SK-N-SH treated with all-trans-retinoic acid at 6 μM for 48 hours (cell line): ENCODE data around the gene BFSP2.

ENCODE experiments used
- ATAC-seq: fragments of 200-7000 bp; cut with Tn5 transposase; 3 replicates; pipeline ENCODE4 v1.9.1; 2020; ENCODE audit warnings: mild to moderate bottlenecking, moderate library complexity
- ARNTL ChIP-seq: fragments of 450-650 bp; formaldehyde crosslinking; IDR thresholded peaks from 2 replicates; pipeline ENCODE4 v1.5.0; 2020; ENCODE audit warnings: low read depth, mild to moderate bottlenecking, moderate library complexity, borderline replicate concordance
- BACH2 ChIP-seq: fragments of 250-450 bp; sonication (Bioruptor Pico); IDR thresholded peaks from 2 replicates; pipeline ENCODE4 v1.9.0; 2021; ENCODE audit warnings: mild to moderate bottlenecking, borderline replicate concordance
- CREB5 ChIP-seq: fragments of 250-450 bp; sonication (Bioruptor Pico); IDR thresholded peaks from 2 replicates; pipeline ENCODE4 v1.5.1; 2020; ENCODE audit warnings: low read depth, mild to moderate bottlenecking, moderate library complexity
- CSRNP3 ChIP-seq: fragments of 250-450 bp; sonication (Bioruptor Pico); IDR thresholded peaks from 2 replicates; pipeline ENCODE4 v1.5.1; 2021; ENCODE audit warnings: mild to moderate bottlenecking, moderate library complexity
- ESRRG ChIP-seq: fragments of 250-450 bp; sonication (Bioruptor Pico); IDR thresholded peaks from 2 replicates; pipeline ENCODE4 v1.6.1; 2021; ENCODE audit warnings: mild to moderate bottlenecking
- GLIS3 ChIP-seq: fragments of 250-450 bp; sonication (Bioruptor Pico); IDR thresholded peaks from 2 replicates; pipeline ENCODE4 v1.5.0; 2020; ENCODE audit warnings: mild to moderate bottlenecking, moderate library complexity
- ISL1 ChIP-seq: fragments of 250-450 bp; sonication (Bioruptor Pico); IDR thresholded peaks from 2 replicates; pipeline ENCODE4 v2.1.2; 2022; ENCODE audit warnings: mild to moderate bottlenecking, moderate library complexity
- OSR1 ChIP-seq: fragments of 250-450 bp; sonication (Bioruptor Pico); IDR thresholded peaks from 2 replicates; pipeline ENCODE4 v1.8.0; 2022; ENCODE audit warnings: moderate library complexity, mild to moderate bottlenecking, inconsistent platforms
- PATZ1 ChIP-seq: fragments of 250-450 bp; sonication (Bioruptor Pico); IDR thresholded peaks from 2 replicates; pipeline ENCODE4 v1.8.0; 2020; ENCODE audit warnings: mild to moderate bottlenecking, moderate library complexity, borderline replicate concordance
- POU6F1 ChIP-seq: fragments of 250-450 bp; sonication (Bioruptor Pico); IDR thresholded peaks from 2 replicates; pipeline ENCODE4 v1.8.0; 2021; ENCODE audit warnings: low read depth, mild to moderate bottlenecking, moderate library complexity, borderline replicate concordance
- PPARA ChIP-seq: fragments of 250-450 bp; sonication (Bioruptor Pico); IDR thresholded peaks from 2 replicates; pipeline ENCODE4 v1.5.0; 2020; ENCODE audit warnings: mild to moderate bottlenecking, borderline replicate concordance
- RARB ChIP-seq: fragments of 250-450 bp; sonication (Bioruptor Pico); IDR thresholded peaks from 2 replicates; pipeline ENCODE4 v1.8.0; 2021; ENCODE audit warnings: mild to moderate bottlenecking, moderate library complexity
- SNAI2 ChIP-seq: fragments of 250-450 bp; sonication (Bioruptor Pico); IDR thresholded peaks from 2 replicates; pipeline ENCODE4 v1.5.0; 2020; ENCODE audit warnings: mild to moderate bottlenecking, moderate library complexity
- TCF4 ChIP-seq: fragments of 250-450 bp; sonication (Bioruptor Pico); IDR thresholded peaks from 2 replicates; pipeline ENCODE4 v1.8.0; 2021; ENCODE audit warnings: mild to moderate bottlenecking, moderate library complexity, borderline replicate concordance
- TOX ChIP-seq: fragments of 250-450 bp; sonication (Bioruptor Pico); IDR thresholded peaks from 2 replicates; pipeline ENCODE4 v1.8.0; 2021; ENCODE audit warnings: mild to moderate bottlenecking, moderate library complexity, borderline replicate concordance
- TSHZ2 ChIP-seq: fragments of 250-450 bp; sonication (Bioruptor Pico); IDR thresholded peaks from 2 replicates; pipeline ENCODE4 v1.5.0; 2020; ENCODE audit warnings: mild to moderate bottlenecking, moderate library complexity
- ZFP3 ChIP-seq: fragments of 250-450 bp; sonication (Bioruptor Pico); IDR thresholded peaks from 2 replicates; pipeline ENCODE4 v1.5.0; 2020; ENCODE audit warnings: mild to moderate bottlenecking, moderate library complexity
- ZFP30 ChIP-seq: fragments of 450-650 bp; formaldehyde crosslinking; IDR thresholded peaks from 2 replicates; pipeline ENCODE4 v1.5.0; 2022; ENCODE audit warnings: mild to moderate bottlenecking, moderate library complexity
- ZNF565 ChIP-seq: fragments of 450-650 bp; formaldehyde crosslinking; conservative IDR thresholded peaks from 2 replicates; pipeline ENCODE4 v1.5.0; 2020; ENCODE audit warnings: low read depth, mild to moderate bottlenecking, moderate library complexity
- ZNF70 ChIP-seq: fragments of 450-650 bp; formaldehyde crosslinking; IDR thresholded peaks from 2 replicates; pipeline ENCODE4 v1.5.0; 2020; ENCODE audit warnings: mild to moderate bottlenecking, moderate library complexity
- ZNF8 ChIP-seq: fragments of 450-650 bp; formaldehyde crosslinking; IDR thresholded peaks from 2 replicates; pipeline ENCODE4 v1.5.0; 2020; ENCODE audit warnings: mild to moderate bottlenecking, moderate library complexity

The BFSP2 gene

GRCh38 chr3:133475245-133476010 lies 75.6 kb downstream of the BFSP2 start:
- no peak for ATAC-seq
- TF ChIP-seq ZFP30 (no peak), OSR1 (CRISPR knock-in tag) (no peak), PATZ1 (CRISPR knock-in tag) (no peak), ZFP3 (CRISPR knock-in tag) (no peak), POU6F1 (CRISPR knock-in tag) (no peak), ESRRG (CRISPR knock-in tag) (no peak), RARB (no peak), ZNF8 (no peak), GLIS3 (CRISPR knock-in tag) (no peak), PPARA (CRISPR knock-in tag) (no peak), CREB5 (CRISPR knock-in tag) (no peak)

GRCh38 chr3:133476971-133477375 lies 77.1 kb downstream of the BFSP2 start:
- TF ChIP-seq CREB5 (CRISPR knock-in tag) (no peak), ARNTL (CRISPR knock-in tag) (no peak), TCF4 (CRISPR knock-in tag) (no peak), ZNF565 (CRISPR knock-in tag) (no peak), BACH2 (CRISPR knock-in tag) (no peak), ZNF8 (no peak), SNAI2 (CRISPR knock-in tag) (no peak), CSRNP3 (no peak), ESRRG (CRISPR knock-in tag) (no peak)
- no peak for ATAC-seq

- no peak for ATAC-seq
- no peak for TF ChIP-seq ZNF70 (CRISPR knock-in tag)
- no peak for TF ChIP-seq GLIS3 (CRISPR knock-in tag)
- no peak for TF ChIP-seq TSHZ2 (CRISPR knock-in tag)
- TF ChIP-seq RARB = no peak
- no peak for TF ChIP-seq PPARA (CRISPR knock-in tag)
- no peak for TF ChIP-seq ZFP3 (CRISPR knock-in tag)
- no peak for TF ChIP-seq SNAI2 (CRISPR knock-in tag)
- TF ChIP-seq ESRRG (CRISPR knock-in tag) = no peak
- TF ChIP-seq TOX = no peak
- no peak for TF ChIP-seq POU6F1 (CRISPR knock-in tag)
- no peak for TF ChIP-seq ZNF565 (CRISPR knock-in tag)
- TF ChIP-seq CREB5 (CRISPR knock-in tag) = no peak
- TF ChIP-seq ISL1 (CRISPR knock-in tag) = no peak
Measured at GRCh38 chr3:133477487-133477886, 77.6 kb downstream of the BFSP2 start.
